GM18505 (cell line): ENCODE measurements around the gene KDM5B.

Experiments used
- ATAC-seq: cut with Tn5 transposase; IDR thresholded peaks from one replicate; pipeline ENCODE4 v1.9.1; 2021; ENCODE audit not compliant: unreplicated experiment
- POLR2A ChIP-seq: IDR thresholded peaks from 4 replicates; pipeline ENCODE4 v1.6.1; 2011; ENCODE audit warnings: borderline replicate concordance; ENCODE audit not compliant: insufficient read depth, insufficient read length; ENCODE audit errors: extremely low read depth

Gene KDM5B

DNA sequence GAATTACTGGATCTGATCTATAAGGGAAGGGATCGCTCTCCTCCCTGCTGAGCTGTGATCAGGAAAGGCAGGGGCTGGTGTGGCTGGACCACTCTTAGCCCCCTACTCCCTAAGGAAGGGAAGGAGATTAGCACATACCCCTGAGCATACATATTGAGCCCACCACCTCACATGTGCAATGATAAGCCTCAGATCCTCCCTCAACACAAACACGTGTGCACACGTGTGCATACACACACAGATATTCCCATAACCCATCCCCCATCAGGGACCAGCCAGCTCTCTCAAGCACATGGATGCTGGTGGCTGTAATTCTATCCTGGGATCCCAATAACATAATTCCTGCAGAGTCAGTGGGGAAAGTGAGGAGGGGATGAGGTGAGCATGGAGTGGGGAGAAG is 119.1 kb downstream of the KDM5B start:
- no peak for TF ChIP-seq POLR2A
- ATAC-seq: no peak

GRCh38 chr1:202688401-202688800 is 119.8 kb downstream of the KDM5B start:
- ATAC-seq: no peak
- TF ChIP-seq POLR2A: no peak

- ATAC-seq: no peak
Observed at GRCh38 chr1:202687798-202688197, 120.4 kb downstream of the KDM5B start.

GRCh38 chr1:202687370-202687769 is 120.9 kb downstream of the KDM5B start:
- TF ChIP-seq POLR2A: no peak

More at GRCh38 chr1:202687798-202688197, 120.4 kb downstream of the KDM5B start:
- TF ChIP-seq POLR2A: no peak

GRCh38 chr1:202685641-202686040 is 122.6 kb downstream of the KDM5B start:
- TF ChIP-seq POLR2A: no peak
- no peak for ATAC-seq

More at GRCh38 chr1:202687370-202687769, 120.9 kb downstream of the KDM5B start:
- ATAC-seq: no peak

GRCh38 chr1:202684716-202685115 is 123.5 kb downstream of the KDM5B start:
- TF ChIP-seq POLR2A: no peak
- no peak for ATAC-seq

DNA sequence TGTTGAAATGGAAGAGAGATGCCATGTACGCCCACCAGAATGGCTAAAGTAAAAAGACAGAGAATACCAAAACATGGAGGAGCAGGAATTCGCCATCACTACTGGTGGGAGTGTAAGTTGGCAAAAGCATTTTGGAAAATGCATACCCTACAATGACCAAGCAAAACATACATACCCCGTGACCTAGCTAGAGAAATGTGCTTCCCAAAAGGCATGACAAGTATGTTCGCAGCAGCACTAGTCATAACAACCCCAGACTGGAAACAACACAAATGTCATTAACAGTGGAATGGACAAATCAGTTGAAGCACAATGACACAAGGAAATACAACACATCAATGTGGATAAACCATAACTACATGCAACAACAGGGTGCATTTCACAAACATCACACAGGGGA is 125.2 kb downstream of the KDM5B start:
- no peak for ATAC-seq
- TF ChIP-seq POLR2A: no peak

DNA sequence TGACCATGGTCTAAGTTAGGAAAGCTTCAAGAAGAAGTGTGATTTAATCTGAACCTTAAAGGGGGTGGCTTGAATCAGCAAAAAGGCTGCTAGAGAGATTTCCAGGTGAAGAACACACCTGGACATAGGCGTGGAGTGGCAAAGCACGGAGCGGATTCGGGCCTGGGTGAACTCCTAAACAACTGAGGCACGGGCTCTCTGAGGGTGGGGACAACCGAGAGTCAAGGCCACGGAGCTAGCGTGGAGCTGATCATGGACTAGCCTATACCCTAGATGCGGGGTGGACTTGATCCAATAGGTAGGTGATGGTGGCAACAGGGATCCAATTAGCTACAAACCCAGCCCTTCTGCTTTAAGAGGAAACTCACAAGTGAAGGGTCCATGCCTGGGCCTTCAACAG is 125.7 kb downstream of the KDM5B start:
- no peak for TF ChIP-seq POLR2A
- no peak for ATAC-seq

GRCh38 chr1:202681736-202682420 is 126.3 kb downstream of the KDM5B start:
- TF ChIP-seq POLR2A: no peak
- no peak for ATAC-seq

GRCh38 chr1:202680586-202681352 is 127.5 kb downstream of the KDM5B start:
- TF ChIP-seq POLR2A: no peak
- ATAC-seq: no peak

DNA sequence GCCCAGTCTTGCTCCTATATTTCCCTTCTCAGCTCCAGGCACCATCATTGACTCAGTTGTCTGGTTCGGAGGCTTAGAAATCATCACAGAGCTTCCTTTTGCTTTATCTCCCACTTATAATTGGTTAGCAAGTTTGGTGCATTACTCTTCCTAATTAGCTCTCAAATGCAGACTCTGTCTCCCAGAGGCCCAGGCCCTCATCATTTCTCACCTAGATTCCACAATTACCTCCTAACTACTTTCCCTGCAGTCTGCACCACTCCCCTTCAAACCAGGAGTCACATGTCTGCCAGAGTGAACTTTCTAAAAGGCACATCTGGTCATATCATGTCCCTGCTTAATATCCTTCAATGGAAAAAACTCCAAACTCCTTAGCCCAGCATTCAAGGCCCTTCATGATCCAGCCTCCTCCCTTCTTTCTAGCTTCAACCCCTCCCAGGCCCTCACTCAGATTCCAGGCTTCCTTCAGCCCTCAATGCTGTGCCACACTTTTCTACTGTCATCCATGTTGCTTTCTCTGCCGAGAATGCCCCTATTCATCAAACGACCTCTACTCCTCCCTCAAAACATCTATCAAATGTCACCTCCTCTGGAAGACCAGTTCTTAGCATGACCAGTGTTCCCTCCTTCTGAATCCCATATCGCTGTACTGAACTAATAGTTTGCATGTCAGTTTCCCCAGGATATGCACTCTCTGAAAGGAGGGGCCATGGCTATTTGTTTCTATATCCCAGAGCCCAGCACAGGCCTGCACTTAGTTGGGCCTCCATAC is 128.6 kb downstream of the KDM5B start:
- TF ChIP-seq POLR2A: no peak
- ATAC-seq: no peak

GRCh38 chr1:202677433-202677832 is 130.8 kb downstream of the KDM5B start:
- ATAC-seq: no peak
- no peak for TF ChIP-seq POLR2A
